GM18909 (cell line): Measurements from ENCODE around the gene PMIS2.

Source experiments
- ATAC-seq: cut with Tn5 transposase; IDR thresholded peaks from one replicate; pipeline ENCODE4 v1.9.1; 2021; ENCODE audit warnings: mild to moderate bottlenecking; ENCODE audit not compliant: unreplicated experiment, poor library complexity

The PMIS2 gene

DNA sequence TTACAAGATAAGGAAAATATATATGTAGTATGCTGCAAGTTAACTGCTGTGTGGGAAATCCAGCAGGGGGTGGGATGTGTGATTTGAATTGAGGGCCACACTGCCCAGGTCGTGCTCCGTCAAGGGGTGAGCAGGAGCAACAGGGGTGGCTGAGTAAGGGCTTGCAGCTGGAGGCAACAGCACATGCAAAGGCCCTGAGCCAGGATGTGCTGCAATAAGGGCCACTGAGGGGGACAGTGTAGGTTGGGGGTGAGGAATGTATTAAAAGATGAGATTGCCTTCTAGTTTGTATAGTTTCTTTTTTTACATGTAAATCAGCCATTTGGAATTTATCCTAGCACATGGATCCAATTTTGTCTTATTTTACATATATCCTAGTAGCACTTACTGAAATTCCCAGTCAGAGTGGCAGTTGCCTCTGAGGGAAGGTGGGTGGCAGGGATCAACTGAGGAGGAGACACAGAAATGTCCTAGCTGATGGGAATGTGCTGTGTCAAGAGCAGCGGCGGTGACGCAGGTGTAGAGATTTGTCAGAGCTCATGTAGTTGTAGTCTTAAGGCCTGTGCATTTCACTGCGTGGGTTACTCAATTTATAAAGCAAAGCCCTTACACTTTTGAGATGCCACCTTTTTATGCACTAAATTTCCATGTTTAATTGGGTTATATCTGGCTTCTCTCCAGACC lies 37.5 kb downstream of the PMIS2 start:
- no peak for ATAC-seq

DNA sequence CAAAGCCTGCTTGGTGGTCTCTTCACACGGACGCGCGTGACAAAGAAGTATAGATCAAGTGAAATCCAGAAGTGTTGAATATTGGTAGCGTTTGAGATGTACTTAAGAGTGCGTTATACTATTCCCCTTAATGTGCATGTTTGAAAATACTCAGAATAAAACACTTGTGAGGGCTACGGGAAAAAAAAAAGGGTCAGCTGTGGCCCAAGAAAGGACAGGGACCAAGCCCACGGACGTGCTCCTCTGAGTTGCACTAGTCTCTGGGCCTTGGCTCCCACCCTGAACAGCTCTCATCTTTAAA lies 42.2 kb downstream of the PMIS2 start:
- no peak for ATAC-seq

DNA sequence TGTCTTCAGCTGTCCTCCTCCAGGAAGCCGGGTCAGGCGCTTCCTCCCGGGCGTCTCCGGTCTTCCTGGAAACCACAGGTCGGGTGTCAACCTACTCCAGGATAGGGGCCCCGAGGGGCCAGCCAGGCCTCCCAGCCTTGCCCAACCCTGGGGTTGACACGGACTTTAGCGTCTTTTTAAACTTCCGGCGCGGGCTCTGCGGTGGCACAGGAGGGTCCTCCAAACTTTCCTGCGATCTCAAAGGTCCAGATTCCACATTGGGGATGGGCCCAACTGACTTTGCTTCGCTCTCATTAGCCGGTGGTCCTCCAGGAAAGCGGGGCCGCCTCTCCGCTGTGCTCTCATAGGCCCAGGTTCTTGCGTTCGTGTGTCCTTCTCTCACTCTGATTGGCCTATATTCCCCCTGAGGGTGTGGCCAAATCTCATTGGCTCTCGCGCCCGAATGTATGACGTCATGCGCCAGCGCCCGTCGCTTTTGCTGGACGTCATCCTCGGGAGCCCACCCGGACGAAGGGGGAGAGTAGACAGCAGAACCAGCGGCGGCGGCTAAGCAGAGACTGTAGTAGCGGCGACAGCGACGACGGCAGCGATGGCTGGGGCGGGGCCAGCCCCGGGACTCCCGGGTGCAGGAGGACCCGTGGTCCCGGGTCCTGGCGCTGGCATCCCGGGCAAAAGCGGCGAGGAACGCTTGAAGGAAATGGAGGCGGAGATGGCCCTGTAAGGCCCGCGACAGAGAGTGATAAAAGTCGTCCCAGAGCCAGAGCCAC lies 42.8 kb downstream of the PMIS2 start, which contains the start of gene RBM42:
TSS of gene RBM42 (plus strand) at position 472 of the 767 bp plus-strand sequence. CDS start at position 590, 118 bp downstream.
- ATAC-seq: peak; percentile 93

- no peak for ATAC-seq
Observed at GRCh38 chr19:35629332-35629633, 43.3 kb downstream of the PMIS2 start.

GRCh38 chr19:35633727-35634440 lies 47.9 kb downstream of the PMIS2 start:
- ATAC-seq: no peak

GRCh38 chr19:35636651-35637050 lies 50.7 kb downstream of the PMIS2 start:
- ATAC-seq: no peak
